ENCODE data around the gene SLC6A13.

- no peak for TF ChIP-seq CTCF (IDR thresholded peaks at IDR 0.05)
- no peak for TF ChIP-seq POLR2AphosphoS5 (IDR thresholded peaks at IDR 0.05)
- no peak for TF ChIP-seq POLR2A (IDR thresholded peaks at IDR 0.05)
These were observed 22.1 kb downstream of the SLC6A13 start for GRCh38 chr12:240566-240965.
